H1 (cell line): ENCODE measurements around the gene KATNIP. TPM values are rescaled to one million over a fixed set of nuclear protein-coding genes. Genes with fewer than 3 reads are reported as not detected.

Source experiments
- CTCF ChIA-PET: fragments of 300-600 bp; sonication (Branson Sonifier 250); formaldehyde crosslinking; loops from one replicate; lab custom pipeline; 2021; ENCODE audit not compliant: partially characterized antibody; lab: Charles Lee
- POLR2A ChIA-PET: fragments of 300-600 bp; sonication (Branson Sonifier 250); formaldehyde crosslinking; loops from one replicate; lab custom pipeline; 2021; ENCODE audit warnings: inconsistent platforms; ENCODE audit not compliant: partially characterized antibody; lab: Charles Lee
- DNase-seq, 2 experiments: peaks; one replicate each; pipeline versions ENCODE4 v3.0.0 to v3.0.0-alpha.2; 2010 to 2022; ENCODE audit warnings: low spot score in 2 of 2, low read depth in 1 of 2, mixed read lengths in 1 of 2
- FAIRE-seq: peaks from 2 replicates; lab custom pipeline; 2011; peaks lifted over from hg19 to GRCh38; lab: Jason Lieb, UNC
- H2AFZ ChIP-seq: 2 replicates; pipeline ENCODE4 v1.8.1; 2012; ENCODE audit warnings: low read length, inconsistent platforms
- H2AK5ac ChIP-seq: 2 replicates; pipeline ENCODE4 v1.6.1; 2013; ENCODE audit warnings: low read depth, low read length
- H2BK120ac ChIP-seq: replicated peaks from 2 replicates; pipeline ENCODE3; 2013; ENCODE audit warnings: low read depth, low read length, inconsistent platforms
- H2BK12ac ChIP-seq: 2 replicates; pipeline ENCODE4 v1.6.1; 2013; ENCODE audit warnings: low read depth, low read length
- H2BK15ac ChIP-seq: 2 replicates; pipeline ENCODE4 v1.6.1; 2013; ENCODE audit warnings: low read length
- H2BK20ac ChIP-seq: 2 replicates; pipeline ENCODE4 v1.6.1; 2013; ENCODE audit warnings: low read length
- H2BK5ac ChIP-seq: 2 replicates; pipeline ENCODE4 v1.6.1; 2013; ENCODE audit warnings: low read depth, low read length
- H3K14ac ChIP-seq: 2 replicates; pipeline ENCODE4 v1.6.1; 2013; ENCODE audit warnings: inconsistent platforms; ENCODE audit not compliant: insufficient read length
- H3K18ac ChIP-seq: 2 replicates; pipeline ENCODE4 v1.6.1; 2013; ENCODE audit warnings: low read length; ENCODE audit errors: extremely low read depth
- H3K23ac ChIP-seq: 2 replicates; pipeline ENCODE4 v1.6.1; 2013; ENCODE audit warnings: inconsistent platforms; ENCODE audit not compliant: insufficient read length
- H3K23me2 ChIP-seq: 2 replicates; pipeline ENCODE4 v1.6.1; 2013; ENCODE audit warnings: low read depth, low read length
- H3K27ac ChIP-seq: 2 replicates; pipeline ENCODE4 v1.6.1; 2011; ENCODE audit warnings: low read depth, low read length, inconsistent platforms
- H3K27me3 ChIP-seq, 4 experiments: replicated peaks in 1 of 4; 1 replicate in 1 of 4; 2 replicates in 3 of 4; pipeline versions ENCODE4 v1.6.1 to v1.8.1; 2011 to 2013; ENCODE audit warnings: low read length in 3 of 4, mild to moderate bottlenecking in 3 of 4, inconsistent platforms in 2 of 4, mixed read lengths in 2 of 4, moderate library complexity in 1 of 4; ENCODE audit not compliant: control insufficient read depth in 3 of 4, insufficient read depth in 3 of 4; ENCODE audit errors: extremely low read depth in 1 of 4
- H3K36me3 ChIP-seq, 4 experiments: 2 replicates each; pipeline versions ENCODE4 v1.6.1 to v1.8.1; 2011 to 2013; ENCODE audit warnings: mild to moderate bottlenecking in 4 of 4, low read length in 3 of 4, moderate library complexity in 2 of 4, control low read depth in 1 of 4, inconsistent platforms in 1 of 4; ENCODE audit not compliant: insufficient read depth in 4 of 4, control insufficient read depth in 2 of 4
- H3K4ac ChIP-seq: replicated peaks from 2 replicates; pipeline ENCODE3; 2013; ENCODE audit warnings: low read length, low read depth, mixed read lengths, inconsistent platforms; ENCODE audit not compliant: insufficient read length
- H3K4me1 ChIP-seq, 4 experiments: replicated peaks in 1 of 4; 1 replicate in 1 of 4; 2 replicates in 3 of 4; pipeline versions ENCODE4 v1.6.1 to v1.8.1; 2011 to 2013; ENCODE audit warnings: low read length in 3 of 4, inconsistent platforms in 2 of 4, mixed read lengths in 1 of 4; ENCODE audit not compliant: insufficient read depth in 4 of 4, control insufficient read depth in 3 of 4
- H3K4me2 ChIP-seq, 2 experiments: 2 replicates each; pipeline versions ENCODE4 v1.6.1 to v1.8.1; 2011 to 2013; ENCODE audit warnings: low read depth in 2 of 2, low read length in 2 of 2, control low read depth in 1 of 2, inconsistent platforms in 1 of 2, mild to moderate bottlenecking in 1 of 2; ENCODE audit not compliant: insufficient read depth in 1 of 2
- H3K4me3 ChIP-seq, 4 experiments: fragments of 200-600, 300-600 bp in 1 of 4; sonication (generic), shearing (Covaris generic), sonication (Bioruptor Twin) in 1 of 4; 2 replicates each; pipeline versions ENCODE4 v1.5.1 to v1.8.1; 2011 to 2016; ENCODE audit warnings: low read length in 4 of 4, low read depth in 3 of 4, control low read depth in 2 of 4, inconsistent platforms in 2 of 4, mild to moderate bottlenecking in 2 of 4, mixed read lengths in 1 of 4, moderate library complexity in 1 of 4; ENCODE audit not compliant: insufficient read depth in 2 of 4; ENCODE audit errors: extremely low read depth in 1 of 4
- H3K56ac ChIP-seq: replicated peaks from 2 replicates; pipeline ENCODE3; 2013; ENCODE audit warnings: low read depth, mild to moderate bottlenecking, mixed read lengths, low read length, inconsistent platforms; ENCODE audit not compliant: insufficient read length
- H3K79me1 ChIP-seq: 2 replicates; pipeline ENCODE4 v1.6.1; 2013; ENCODE audit warnings: low read depth, low read length, control low read depth
- H3K79me2 ChIP-seq, 2 experiments: 2 replicates each; pipeline versions ENCODE4 v1.6.1 to v1.8.1; 2012 to 2013; ENCODE audit warnings: low read length in 2 of 2, mild to moderate bottlenecking in 2 of 2, inconsistent platforms in 1 of 2; ENCODE audit not compliant: insufficient read depth in 2 of 2, control insufficient read depth in 1 of 2
- H3K9ac ChIP-seq, 4 experiments: replicated peaks in 1 of 4; 1 replicate in 1 of 4; 2 replicates in 3 of 4; pipeline versions ENCODE4 v1.6.1 to v1.8.1; 2011 to 2013; ENCODE audit warnings: low read depth in 3 of 4, low read length in 3 of 4, control low read depth in 2 of 4, mild to moderate bottlenecking in 2 of 4, moderate library complexity in 2 of 4, inconsistent platforms in 1 of 4; ENCODE audit errors: extremely low read depth in 1 of 4
- H3K9me3 ChIP-seq, 2 experiments: 2 replicates each; pipeline versions ENCODE4 v1.6.1 to v1.8.1; 2012 to 2013; ENCODE audit warnings: mild to moderate bottlenecking in 2 of 2, moderate library complexity in 2 of 2, control low read depth in 1 of 2, inconsistent platforms in 1 of 2, low read depth in 1 of 2, low read length in 1 of 2, mixed read lengths in 1 of 2; ENCODE audit not compliant: insufficient read depth in 2 of 2
- H4K20me1 ChIP-seq, 2 experiments: replicated peaks in 1 of 2; 2 replicates each; pipeline versions ENCODE3 to v1.8.1; 2011 to 2013; ENCODE audit warnings: inconsistent platforms in 2 of 2, low read length in 2 of 2, mild to moderate bottlenecking in 1 of 2; ENCODE audit not compliant: insufficient read depth in 2 of 2, control insufficient read depth in 1 of 2
- H4K5ac ChIP-seq: 2 replicates; pipeline ENCODE4 v1.6.1; 2013; ENCODE audit warnings: low read length, low read depth, mixed read lengths, inconsistent platforms; ENCODE audit not compliant: insufficient read length
- H4K8ac ChIP-seq: 2 replicates; pipeline ENCODE4 v1.8.0; 2013; ENCODE audit warnings: mild to moderate bottlenecking, moderate library complexity, low read length, inconsistent platforms; ENCODE audit not compliant: insufficient read depth; ENCODE audit errors: extremely low read depth
- H4K91ac ChIP-seq: replicated peaks from 2 replicates; pipeline ENCODE3; 2013; ENCODE audit warnings: low read length, mixed read lengths, inconsistent platforms; ENCODE audit not compliant: insufficient read length
- BACH1 ChIP-seq: IDR thresholded peaks from 2 replicates; pipeline ENCODE4 v1.6.1; 2012; ENCODE audit warnings: low read length, improper control_type of control experiment
- BCL11A ChIP-seq, 2 experiments: IDR thresholded peaks; one replicate each; pipeline ENCODE4 v1.6.1; 2011; ENCODE audit warnings: low read depth in 2 of 2, low read length in 2 of 2, mild to moderate bottlenecking in 2 of 2
- BRCA1 ChIP-seq: IDR thresholded peaks from 2 replicates; pipeline ENCODE4 v1.6.1; 2012; ENCODE audit warnings: low read depth, low read length, improper control_type of control experiment
- E2F6 ChIP-seq: IDR thresholded peaks from 2 replicates; pipeline ENCODE4 v1.6.1; 2012; ENCODE audit warnings: inconsistent platforms
- EZH2 ChIP-seq: fragments of 200-600 bp; sonication (generic); IDR thresholded peaks from 2 replicates; pipeline ENCODE4 v1.7.1; 2012; ENCODE audit warnings: low read depth, mild to moderate bottlenecking, moderate library complexity, low read length, inconsistent platforms; ENCODE audit not compliant: severe bottlenecking
- POLR2A ChIP-seq, 2 experiments: IDR thresholded peaks; 1 replicate in 1 of 2; 2 replicates in 1 of 2; pipeline ENCODE4 v1.6.1; 2011; ENCODE audit warnings: low read depth in 2 of 2, low read length in 2 of 2, mild to moderate bottlenecking in 2 of 2; ENCODE audit errors: control extremely low read depth in 1 of 2
- RBBP5 ChIP-seq: IDR thresholded peaks from 2 replicates; pipeline ENCODE4 v1.7.1; 2012; ENCODE audit warnings: low read depth, mild to moderate bottlenecking, inconsistent platforms, low read length, moderate library complexity, borderline replicate concordance
- RFX5 ChIP-seq: IDR thresholded peaks from 2 replicates; pipeline ENCODE4 v1.6.1; 2011; ENCODE audit warnings: low read depth, low read length, improper control_type of control experiment, borderline replicate concordance
- RXRA ChIP-seq: IDR thresholded peaks from 2 replicates; pipeline ENCODE4 v1.6.1; 2011; ENCODE audit warnings: low read depth, mild to moderate bottlenecking, low read length, moderate library complexity; ENCODE audit not compliant: insufficient read depth
- SAP30 ChIP-seq: fragments of 300-600 bp; sonication (generic); IDR thresholded peaks from 2 replicates; pipeline ENCODE4 v1.7.1; 2012; ENCODE audit warnings: low read length, moderate library complexity, mild to moderate bottlenecking, inconsistent platforms; ENCODE audit not compliant: insufficient read depth, insufficient replicate concordance
- WGBS, 2 experiments: shearing (Covaris generic) in 1 of 2; methylation state at CpG; one replicate each; pipeline versions ENCODE4 v1.1.6 to v1.1.7; 2013 to 2015; ENCODE audit warnings: low lambda C conversion rate in 2 of 2, mixed read lengths in 2 of 2, inconsistent platforms in 1 of 2, low coverage in 1 of 2, missing lambda C conversion rate in 1 of 2; ENCODE audit not compliant: insufficient replicate concordance in 2 of 2, insufficient coverage in 1 of 2, insufficient read length in 1 of 2; ENCODE audit errors: extremely low coverage in 1 of 2, missing lambda C conversion rate in 1 of 2; 5-methylcytosine and 5-hydroxymethylcytosine counted together
- polyA plus RNA-seq, 7 experiments: library from polyadenylated mRNA; depleted of rRNA in 3 of 7; stranded (reverse) in 5 of 7; unstranded in 2 of 7; fragments of >200 nt in 5 of 7; fragments of 200-250 nt in 2 of 7; gene quantifications; 1 replicate in 5 of 7; 2 replicates in 1 of 7; 4 replicates in 1 of 7; pipeline versions ENCODE4 v1.2.1 to v1.2.3, GENCODE V29; 2011 to 2013; ENCODE audit warnings: missing spikeins in 2 of 7, mixed read lengths in 2 of 7
- total RNA-seq: library from RNA; stranded (reverse); fragmentation: NEBNext Ultra II Directional; extraction: Animal tissue kit (Norgen Biotek cat#: 25700); gene quantifications from 2 replicates; pipeline ENCODE4 v1.2.1, GENCODE V29; 2021
- TF ChIP-seq, protein P1 (sequence below), 3 experiments: IDR thresholded peaks; 1 replicate in 2 of 3; 2 replicates in 1 of 3; pipeline versions ENCODE4 v1.5.1 to v1.6.1; 2011; ENCODE audit warnings: low read length in 3 of 3, mild to moderate bottlenecking in 3 of 3, inconsistent platforms in 2 of 3, low read depth in 1 of 3, moderate library complexity in 1 of 3; ENCODE audit not compliant: insufficient read depth in 1 of 3; ENCODE audit errors: control extremely low read depth in 1 of 3

Gene KATNIP
- total and polyA plus RNA-seq, 2 of the 8 experiments (the other 6 are each of a cell fraction or from before 2014, with no cell fraction given) = 7.9 to 20.0 TPM

DNA sequence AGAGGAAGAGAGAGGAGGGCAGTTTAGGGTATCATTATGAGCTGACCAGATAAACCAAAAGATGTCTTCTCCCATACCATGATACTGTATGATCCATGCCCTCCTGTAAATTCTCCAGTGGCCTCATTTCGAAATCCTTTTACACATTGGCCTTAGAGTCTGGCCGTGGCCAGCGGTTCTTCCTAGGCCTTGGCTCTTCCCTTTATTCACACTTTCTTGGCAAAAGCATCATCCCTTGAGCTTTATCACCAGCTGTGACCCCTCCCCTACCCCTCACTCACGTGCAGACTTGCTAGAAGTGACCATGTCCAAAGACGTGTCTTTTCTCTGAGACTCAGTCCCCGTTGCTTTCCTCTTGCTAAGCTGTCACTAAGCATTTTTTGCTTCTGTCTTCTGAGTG lies 22.8 kb downstream of the KATNIP start:
- H2BK12ac ChIP-seq = no peak overlapping the region
- H3K27me3 ChIP-seq = no peaks in the 10 kb centered on the region
- peaks cover 1 to 2% of the 10 kb centered on the region in 2 experiments for H4K20me1 ChIP-seq
- H3K79me2 ChIP-seq = no peaks in the 10 kb centered on the region
- H3K23me2 ChIP-seq = no peaks in the 10 kb centered on the region; the same call in 1 of the 2 replicates
- H3K9me3 ChIP-seq = no peaks in the 10 kb centered on the region
- no peak for DNase-seq
- no peak overlapping the region for H3K27ac ChIP-seq
- no peak overlapping the region for H4K91ac ChIP-seq
- no peak overlapping the region for H2BK15ac ChIP-seq
- no peak for FAIRE-seq
- no peak overlapping the region for H3K23ac ChIP-seq
- H4K8ac ChIP-seq = no peak overlapping the region
- no peak overlapping the region for H2BK20ac ChIP-seq
- POLR2A ChIA-PET = no interaction called here
- H3K4me1 ChIP-seq = peaks cover 0 to 2% (median 0%) of the 10 kb centered on the region in 4 experiments; a peak in 1 of 7 replicates
- H3K79me1 ChIP-seq = no peaks in the 10 kb centered on the region; the same call in 1 of the 2 replicates
- H3K9ac ChIP-seq = no peak overlapping the region
- H2AK5ac ChIP-seq = no peak overlapping the region
- no peak overlapping the region for H2AFZ ChIP-seq
- H3K4me3 ChIP-seq = no peak overlapping the region
- CTCF ChIA-PET = no interaction called here
- 84% methylated on average over 6 of the region's 6 CpGs; no CpG with 5 or more reads in 1 of the 2 experiments for WGBS, 2 experiments
- no peak overlapping the region for H2BK5ac ChIP-seq
- no peak overlapping the region for H3K4ac ChIP-seq
- H3K4me2 ChIP-seq = no peak overlapping the region
- H3K56ac ChIP-seq = no peak overlapping the region
- H3K14ac ChIP-seq = no peak overlapping the region
- H3K36me3 ChIP-seq = no peaks in the 10 kb centered on the region
- no peak overlapping the region for H2BK120ac ChIP-seq
- no peak overlapping the region for H4K5ac ChIP-seq
- no peak overlapping the region for H3K18ac ChIP-seq
- TF ChIP-seq SAP30 (no peak), RFX5 (no peak), E2F6 (no peak), RXRA (no peak), EZH2 (no peak), BRCA1 (no peak), BCL11A (IDR thresholded peaks at IDR 0.05; ENCODE audit: low read depth in 2 of 2, low read length in 2 of 2) (no peak), BACH1 (no peak), RBBP5 (no peak), POLR2A (IDR thresholded peaks at IDR 0.05; ENCODE audit: control extremely low read depth in 1 of 2, low read depth in 2 of 2, low read length in 2 of 2) (no peak)
- TF ChIP-seq, protein P1, sequence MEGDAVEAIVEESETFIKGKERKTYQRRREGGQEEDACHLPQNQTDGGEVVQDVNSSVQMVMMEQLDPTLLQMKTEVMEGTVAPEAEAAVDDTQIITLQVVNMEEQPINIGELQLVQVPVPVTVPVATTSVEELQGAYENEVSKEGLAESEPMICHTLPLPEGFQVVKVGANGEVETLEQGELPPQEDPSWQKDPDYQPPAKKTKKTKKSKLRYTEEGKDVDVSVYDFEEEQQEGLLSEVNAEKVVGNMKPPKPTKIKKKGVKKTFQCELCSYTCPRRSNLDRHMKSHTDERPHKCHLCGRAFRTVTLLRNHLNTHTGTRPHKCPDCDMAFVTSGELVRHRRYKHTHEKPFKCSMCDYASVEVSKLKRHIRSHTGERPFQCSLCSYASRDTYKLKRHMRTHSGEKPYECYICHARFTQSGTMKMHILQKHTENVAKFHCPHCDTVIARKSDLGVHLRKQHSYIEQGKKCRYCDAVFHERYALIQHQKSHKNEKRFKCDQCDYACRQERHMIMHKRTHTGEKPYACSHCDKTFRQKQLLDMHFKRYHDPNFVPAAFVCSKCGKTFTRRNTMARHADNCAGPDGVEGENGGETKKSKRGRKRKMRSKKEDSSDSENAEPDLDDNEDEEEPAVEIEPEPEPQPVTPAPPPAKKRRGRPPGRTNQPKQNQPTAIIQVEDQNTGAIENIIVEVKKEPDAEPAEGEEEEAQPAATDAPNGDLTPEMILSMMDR (IDR thresholded peaks at IDR 0.05; ENCODE audit: control extremely low read depth in 1 of 3, insufficient read depth in 1 of 3, low read depth in 1 of 3, low read length in 3 of 3) = no peak
